Common myeloid progenitor, CD34-positive (primary cell): ENCODE measurements around the gene ASAP3.

Experiments
- CTCF ChIA-PET: fragments of 350-600 bp; sonication (Branson Sonifier 250); formaldehyde crosslinking; loops from one replicate; lab custom pipeline; 2021; ENCODE audit warnings: antibody characterized with exemption; lab: Charles Lee
- POLR2A ChIA-PET: fragments of 350-600 bp; sonication (Branson Sonifier 250); formaldehyde crosslinking; loops from one replicate; lab custom pipeline; 2021; ENCODE audit warnings: antibody characterized with exemption; lab: Charles Lee
- DNase-seq, 3 donors: peaks; one replicate each; pipeline versions ENCODE4 v3.0.0 to v3.0.0-alpha.2; 2013
- H3K27ac ChIP-seq, 2 experiments: 1 replicate in 1 of 2; 2 replicates in 1 of 2; pipeline ENCODE4 v1.7.0; 2013; ENCODE audit warnings: inconsistent platforms in 2 of 2, low read length in 2 of 2, mild to moderate bottlenecking in 2 of 2, low read depth in 1 of 2, moderate library complexity in 1 of 2; ENCODE audit not compliant: severe bottlenecking in 2 of 2, insufficient read depth in 1 of 2, poor library complexity in 1 of 2
- H3K27me3 ChIP-seq, 5 experiments: replicated peaks in 2 of 5; 1 replicate in 3 of 5; 2 replicates in 2 of 5; pipeline versions ENCODE4 v1.6.1 to v1.7.0; 2013; ENCODE audit warnings: low read length in 4 of 5, mild to moderate bottlenecking in 2 of 5, moderate library complexity in 2 of 5, inconsistent platforms in 1 of 5; ENCODE audit not compliant: insufficient read depth in 5 of 5, control insufficient read depth in 4 of 5
- H3K36me3 ChIP-seq, 4 experiments: 1 replicate in 2 of 4; 2 replicates in 2 of 4; pipeline versions ENCODE4 v1.6.1 to v1.7.0; 2013; ENCODE audit warnings: low read length in 3 of 4, control low read depth in 1 of 4, mild to moderate bottlenecking in 1 of 4; ENCODE audit not compliant: control insufficient read depth in 4 of 4, insufficient read depth in 4 of 4
- H3K4me1 ChIP-seq, 4 experiments: 1 replicate in 3 of 4; 2 replicates in 1 of 4; pipeline versions ENCODE4 v1.6.1 to v1.7.1; 2013; ENCODE audit warnings: low read length in 3 of 4, mild to moderate bottlenecking in 3 of 4, control low read depth in 1 of 4, inconsistent platforms in 1 of 4, moderate library complexity in 1 of 4; ENCODE audit not compliant: control insufficient read depth in 4 of 4, insufficient read depth in 4 of 4; ENCODE audit errors: control extremely low read depth in 1 of 4
- H3K4me3 ChIP-seq, 7 experiments: 1 replicate in 4 of 7; 2 replicates in 3 of 7; pipeline versions ENCODE4 v1.5.1 to v1.7.0; 2013; ENCODE audit warnings: mild to moderate bottlenecking in 7 of 7, low read length in 6 of 7, moderate library complexity in 6 of 7, inconsistent platforms in 2 of 7, low read depth in 2 of 7, control low read depth in 1 of 7; ENCODE audit not compliant: insufficient read depth in 4 of 7, control insufficient read depth in 1 of 7; ENCODE audit errors: extremely low read depth in 1 of 7
- H3K9me3 ChIP-seq, 5 experiments: 1 replicate in 4 of 5; 2 replicates in 1 of 5; pipeline versions ENCODE4 v1.6.1 to v1.7.1; 2013; ENCODE audit warnings: low read length in 4 of 5, mild to moderate bottlenecking in 2 of 5, inconsistent platforms in 1 of 5, low read depth in 1 of 5, moderate library complexity in 1 of 5; ENCODE audit not compliant: control insufficient read depth in 4 of 5, insufficient read depth in 2 of 5; ENCODE audit errors: control extremely low read depth in 1 of 5
- WGBS: methylation state at CpG from one replicate; pipeline ENCODE4 v1.1.5; 2013; ENCODE audit not compliant: insufficient coverage; 5-methylcytosine and 5-hydroxymethylcytosine counted together

ASAP3 gene

GRCh38 chr1:23436520-23437354 lies 47.2 kb downstream of the ASAP3 start:
- Histone ChIP-seq H3K4me3 (peak overlapping the region in 3 of 7 experiments; percentile 4 to 38 (median 15)), H3K9me3 (no peaks in the 10 kb centered on the region), H3K4me1 (peaks cover 0 to 2% (median 0%) of the 10 kb centered on the region in 4 experiments), H3K36me3 (no peaks in the 10 kb centered on the region), H3K27me3 (peaks cover 0 to 5% (median 0%) of the 10 kb centered on the region in 5 experiments), H3K27ac (no peak overlapping the region)
- POLR2A ChIA-PET = no interaction called here
- WGBS = 72% methylated on average over 37 of the region's 49 CpGs
- DNase-seq = peak; percentile 30 to 40 (median 33)
- CTCF ChIA-PET = interaction anchor here (2.0 kb wide), 1 partner anchor 14 kb away, joined by 4 read pairs; no protein-coding TSS in a partner anchor

GRCh38 chr1:23434260-23434775 lies 49.7 kb downstream of the ASAP3 start:
- Histone ChIP-seq H3K4me3 (no peak overlapping the region), H3K36me3 (no peaks in the 10 kb centered on the region), H3K27me3 (peaks cover 0 to 7% (median under 1%) of the 10 kb centered on the region in 5 experiments), H3K9me3 (no peaks in the 10 kb centered on the region), H3K27ac (no peak overlapping the region), H3K4me1 (peaks cover 0 to 2% (median 0%) of the 10 kb centered on the region in 4 experiments)
- no peak for DNase-seq
- 92% methylated on average over 4 of the region's 7 CpGs for WGBS
- ChIA-PET POLR2A (interaction anchor here (0.6 kb wide), 1 partner anchor 200 kb away, joined by 6 read pairs; no protein-coding TSS in a partner anchor), CTCF (interaction anchor here (1.2 kb wide), 1 partner anchor 12 kb away, joined by 5 read pairs; no protein-coding TSS in a partner anchor)

DNA sequence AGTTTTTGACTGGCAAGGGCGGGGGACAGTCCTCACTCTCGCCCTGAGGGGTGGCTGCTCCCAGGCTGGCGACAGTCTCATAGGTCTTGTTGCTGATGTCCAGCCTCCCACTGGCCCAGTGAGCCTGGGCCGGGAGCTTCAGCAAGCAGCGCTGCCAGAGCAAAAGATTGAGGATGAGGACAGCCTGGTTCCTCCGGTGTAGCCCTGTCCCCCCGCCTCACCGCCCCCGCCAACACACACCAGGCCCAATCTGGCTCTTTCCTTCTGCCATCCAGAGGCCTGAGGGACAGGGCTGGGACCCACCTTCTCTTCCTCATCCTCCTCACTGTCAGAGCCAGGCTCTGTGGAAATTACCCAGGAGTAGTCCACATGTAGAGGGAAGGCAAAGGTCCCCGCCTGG lies 50.9 kb downstream of the ASAP3 start:
- H3K36me3 ChIP-seq = no peaks in the 10 kb centered on the region
- peaks cover 0 to under 1% (median 0%) of the 10 kb centered on the region in 5 experiments for H3K9me3 ChIP-seq
- ChIA-PET CTCF (interaction anchor here (0.6 to 1.2 kb wide), 2 partner anchors 11 to 222 kb away, joined by 3 to 5 read pairs; no protein-coding TSS in a partner anchor), POLR2A (no interaction called here)
- no peak overlapping the region for H3K27ac ChIP-seq
- 96% methylated on average over 5 of the region's 10 CpGs for WGBS
- H3K4me1 ChIP-seq = peaks cover 0 to 2% (median 0%) of the 10 kb centered on the region in 4 experiments
- H3K4me3 ChIP-seq = no peak overlapping the region
- peaks cover 0 to 9% (median 3%) of the 10 kb centered on the region in 5 experiments for H3K27me3 ChIP-seq
- no peak for DNase-seq

GRCh38 chr1:23431431-23431830 lies 52.5 kb downstream of the ASAP3 start:
- 100% methylated on average over 5 of the region's 5 CpGs for WGBS
- Histone ChIP-seq H3K9me3 (peaks cover 0 to 2% (median 0%) of the 10 kb centered on the region in 5 experiments), H3K4me3 (no peak overlapping the region), H3K36me3 (no peaks in the 10 kb centered on the region), H3K4me1 (peaks cover 0 to 2% (median 0%) of the 10 kb centered on the region in 4 experiments), H3K27ac (no peak overlapping the region), H3K27me3 (peaks cover 4 to 19% (median 11%) of the 10 kb centered on the region in 5 experiments)
- DNase-seq = no peak
- CTCF ChIA-PET = interaction anchor here (1.9 kb wide), 1 partner anchor 27 kb away, joined by 4 read pairs; no protein-coding TSS in a partner anchor
- POLR2A ChIA-PET = no interaction called here

DNA sequence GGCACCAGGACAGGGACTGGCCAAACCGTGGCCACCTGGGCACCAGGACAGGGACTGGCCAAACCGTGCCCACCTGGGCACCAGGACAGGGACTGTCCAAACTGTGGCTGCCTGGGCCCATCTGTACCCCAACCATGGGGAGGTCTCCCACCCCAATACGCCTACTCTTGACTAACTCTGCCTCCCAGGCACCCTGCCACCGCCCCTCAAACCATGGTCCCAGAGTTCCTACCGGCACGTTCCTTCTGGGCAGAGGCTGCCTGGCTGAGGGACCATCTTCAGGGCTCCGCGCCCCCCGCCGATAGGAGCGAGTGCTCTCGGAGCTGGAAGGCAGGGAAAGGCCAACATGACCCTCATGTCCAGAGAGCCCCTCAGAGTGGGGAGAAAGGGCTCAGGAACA lies 53.2 kb downstream of the ASAP3 start:
- Histone ChIP-seq H3K36me3 (no peaks in the 10 kb centered on the region), H3K9me3 (peaks cover 0 to 2% (median 0%) of the 10 kb centered on the region in 5 experiments), H3K4me1 (no peaks in the 10 kb centered on the region), H3K27ac (no peak overlapping the region), H3K27me3 (peaks cover 4 to 24% (median 13%) of the 10 kb centered on the region in 5 experiments), H3K4me3 (no peak overlapping the region)
- ChIA-PET POLR2A (no interaction called here), CTCF (interaction anchor here (1.9 kb wide), 1 partner anchor 27 kb away, joined by 4 read pairs; no protein-coding TSS in a partner anchor)
- 92% methylated on average over 11 of the region's 12 CpGs for WGBS
- DNase-seq = no peak

GRCh38 chr1:23428136-23428905 lies 55.7 kb downstream of the ASAP3 start:
- 100% methylated on average over 1 of the region's 2 CpGs for WGBS
- Histone ChIP-seq H3K4me3 (no peak overlapping the region), H3K36me3 (no peaks in the 10 kb centered on the region), H3K27me3 (peaks cover 4 to 44% (median 19%) of the 10 kb centered on the region in 5 experiments), H3K9me3 (peaks cover 0 to 2% (median 0%) of the 10 kb centered on the region in 5 experiments), H3K27ac (no peak overlapping the region), H3K4me1 (peaks cover 0 to 17% (median 12%) of the 10 kb centered on the region in 4 experiments)
- CTCF ChIA-PET = no interaction called here
- POLR2A ChIA-PET = no interaction called here
- DNase-seq = no peak
